Measurements from ENCODE around the gene STX3. TPM values are rescaled to one million over a fixed set of nuclear protein-coding genes. Genes with fewer than 3 reads are reported as not detected.
A peak's percentile ranks its signal among the peaks of the same experiment; 100 is the strongest.
"Not testable (repeated sequence)": the region's sequence is repeated elsewhere in the genome, so short reads cannot be mapped to it uniquely, and the experiment has no call there.

STX3 gene
- total RNA-seq, 1 donor = 23.2 TPM

GRCh38 chr11:59785818-59786217 lies 30.6 kb downstream of the STX3 start:
- no peak for DNase-seq (ENCODE audit: low read depth in 2 of 3, low spot score in 2 of 3)

- no peak for DNase-seq (ENCODE audit: low read depth in 2 of 3, low spot score in 2 of 3)
These were observed 32.0 kb downstream of the STX3 start for GRCh38 chr11:59787255-59787588.

- no peak for DNase-seq (ENCODE audit: low read depth in 2 of 3, low spot score in 2 of 3)
These were observed 32.6 kb downstream of the STX3 start for GRCh38 chr11:59787816-59788215.

GRCh38 chr11:59791639-59792038 lies 36.5 kb downstream of the STX3 start:
- no peak for DNase-seq (ENCODE audit: low read depth in 2 of 3, low spot score in 2 of 3)

GRCh38 chr11:59792507-59792906 lies 37.3 kb downstream of the STX3 start:
- no peak for DNase-seq (ENCODE audit: low read depth in 2 of 3, low spot score in 2 of 3)

- no peak for DNase-seq (ENCODE audit: low read depth in 2 of 3, low spot score in 2 of 3)
These were observed 39.2 kb downstream of the STX3 start for GRCh38 chr11:59794417-59794816.

- DNase-seq (ENCODE audit: low read depth in 2 of 3, low spot score in 2 of 3) = no peak
These were observed 45.3 kb downstream of the STX3 start for GRCh38 chr11:59800390-59801025.

GRCh38 chr11:59801160-59801706 lies 46.1 kb downstream of the STX3 start:
- DNase-seq (ENCODE audit: low read depth in 2 of 3, low spot score in 2 of 3) = no peak

GRCh38 chr11:59801981-59802638 lies 46.9 kb downstream of the STX3 start:
- no peak for DNase-seq (ENCODE audit: low read depth in 2 of 3, low spot score in 2 of 3)

- DNase-seq (ENCODE audit: low read depth in 2 of 3, low spot score in 2 of 3) = peak in 2 of 3 donors; percentile 57 to 82
These were observed 47.5 kb downstream of the STX3 start for GRCh38 chr11:59802639-59803176.

GRCh38 chr11:59804061-59804460 lies 48.9 kb downstream of the STX3 start:
- DNase-seq (ENCODE audit: low read depth in 2 of 3, low spot score in 2 of 3) = peak in 1 of 3 donors; percentile 73

GRCh38 chr11:59807047-59807610 lies 52.0 kb downstream of the STX3 start:
- peak in 1 of 3 donors; percentile 74 for DNase-seq (ENCODE audit: low read depth in 2 of 3, low spot score in 2 of 3)

GRCh38 chr11:59810189-59810910 lies 55.2 kb downstream of the STX3 start, which contains the start of gene MRPL16:
TSS of gene MRPL16 (minus strand) at chr11:59810778. CDS start at chr11:59810658, 120 bp downstream.
- peak; percentile 74 to 94 (median 93) for DNase-seq (ENCODE audit: low read depth in 2 of 3, low spot score in 2 of 3)

GRCh38 chr11:59810911-59811259 lies 55.7 kb downstream of the STX3 start:
- DNase-seq (ENCODE audit: low read depth in 2 of 3, low spot score in 2 of 3) = no peak

GRCh38 chr11:59812220-59812619 lies 57.0 kb downstream of the STX3 start:
- DNase-seq (ENCODE audit: low read depth in 2 of 3, low spot score in 2 of 3) = no peak

- DNase-seq (ENCODE audit: low read depth in 2 of 3, low spot score in 2 of 3) = no peak
These were observed 58.2 kb downstream of the STX3 start for GRCh38 chr11:59813364-59813763.

- peak in 2 of 3 donors; percentile 30 to 53 for DNase-seq (ENCODE audit: low read depth in 2 of 3, low spot score in 2 of 3)
These were observed 58.8 kb downstream of the STX3 start for GRCh38 chr11:59814021-59814420.

- DNase-seq (ENCODE audit: low read depth in 2 of 3, low spot score in 2 of 3) = no peak
These were observed 60.6 kb downstream of the STX3 start for GRCh38 chr11:59815754-59816153.

- not testable (repeated sequence) for DNase-seq (ENCODE audit: low read depth in 2 of 3, low spot score in 2 of 3)
These were observed 61.3 kb downstream of the STX3 start for GRCh38 chr11:59816434-59816833.

GRCh38 chr11:59818572-59818971 lies 63.4 kb downstream of the STX3 start:
- DNase-seq (ENCODE audit: low read depth in 2 of 3, low spot score in 2 of 3) = peak in 1 of 3 donors; percentile 77

- DNase-seq (ENCODE audit: low read depth in 2 of 3, low spot score in 2 of 3) = peak in 2 of 3 donors; percentile 70 to 85
These were observed 67.9 kb downstream of the STX3 start for GRCh38 chr11:59822989-59823566.
